GM19324 (cell line): Measurements from ENCODE around the gene FMNL3.
"Not testable (repeated sequence)": the region's sequence is repeated elsewhere in the genome, so short reads cannot be mapped to it uniquely, and the experiment has no call there.

Experiments
- ATAC-seq: cut with Tn5 transposase; IDR thresholded peaks from one replicate; pipeline ENCODE4 v1.9.1; 2021; ENCODE audit warnings: mild to moderate bottlenecking, moderate library complexity; ENCODE audit not compliant: unreplicated experiment, low FRiP score

Gene FMNL3

DNA sequence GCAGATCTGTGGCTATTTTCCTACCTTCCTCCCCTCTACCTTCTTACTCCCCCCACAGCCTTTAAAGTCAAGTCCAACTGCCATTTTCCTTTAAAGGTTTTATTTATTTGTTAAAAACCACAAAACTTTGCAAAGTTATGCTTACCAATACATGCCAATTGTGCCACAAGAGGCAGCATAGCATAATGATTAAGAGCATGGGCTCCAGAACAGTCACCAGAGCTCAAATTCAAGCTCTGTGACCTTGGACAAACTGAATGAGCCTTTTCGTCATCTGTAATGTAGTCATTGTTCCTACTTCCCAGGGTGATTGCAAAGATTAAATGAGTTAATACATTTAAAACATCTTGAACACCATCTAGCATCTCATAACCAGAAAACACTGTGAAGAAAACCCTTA lies 13.0 kb upstream of the FMNL3 start:
- ATAC-seq: no peak

DNA sequence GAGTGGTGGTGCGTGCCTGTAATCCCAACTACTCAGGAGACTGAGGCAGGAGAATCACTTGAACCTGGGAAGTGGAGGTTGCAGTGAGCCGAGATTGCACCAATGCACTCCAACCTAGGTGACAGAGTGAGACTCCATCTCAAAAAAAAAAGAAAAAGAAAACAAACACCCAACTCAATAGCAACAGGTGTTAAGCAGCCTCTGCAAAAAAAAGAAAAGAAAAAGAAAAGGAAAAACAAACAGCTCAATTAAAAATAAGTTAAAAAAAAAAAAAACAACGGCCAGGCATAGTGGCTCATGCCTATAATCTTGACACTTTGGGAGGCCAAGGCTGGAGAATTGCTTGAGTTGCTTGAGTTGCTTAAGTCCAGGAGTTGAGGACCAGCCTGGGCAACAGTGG lies 10.6 kb upstream of the FMNL3 start:
- not testable (repeated sequence) for ATAC-seq

DNA sequence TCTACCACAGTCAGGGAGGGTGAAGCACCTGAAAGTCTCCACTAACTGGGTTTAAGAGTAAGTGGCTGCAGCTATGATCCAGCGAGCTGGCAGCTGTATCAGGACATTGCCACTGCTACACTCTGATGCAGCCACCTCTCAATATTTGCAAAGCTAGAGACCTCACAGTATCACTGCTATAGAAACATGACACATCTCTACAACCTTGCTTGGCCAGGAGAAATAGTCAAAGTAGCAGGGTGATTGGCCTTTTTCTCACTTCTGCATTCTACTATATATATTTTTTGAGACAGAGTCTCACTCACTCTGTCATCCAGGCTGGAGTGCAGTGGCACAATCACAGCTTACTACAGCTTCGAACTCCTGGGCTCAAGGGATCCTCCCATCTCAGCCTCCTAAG lies 9.3 kb upstream of the FMNL3 start:
- ATAC-seq: peak; percentile 43

DNA sequence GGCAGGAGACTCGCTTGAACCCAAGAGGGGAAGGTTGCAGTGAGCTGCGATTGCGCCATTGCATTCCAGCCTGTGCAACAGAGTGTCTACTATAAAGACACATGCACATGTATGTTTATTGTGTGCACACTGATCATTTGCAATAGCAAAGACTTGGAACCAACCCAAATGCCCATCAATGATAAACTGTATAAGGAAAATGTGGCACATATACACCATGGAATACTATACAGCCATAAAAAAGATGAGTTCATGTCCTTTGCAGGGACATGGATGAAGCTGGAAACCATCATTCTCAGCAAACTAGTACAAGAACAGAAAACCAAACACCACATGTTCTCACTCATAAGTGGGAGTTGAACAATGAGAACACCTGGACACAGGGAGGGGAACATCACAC lies 6.7 kb upstream of the FMNL3 start:
- not testable (repeated sequence) for ATAC-seq

DNA sequence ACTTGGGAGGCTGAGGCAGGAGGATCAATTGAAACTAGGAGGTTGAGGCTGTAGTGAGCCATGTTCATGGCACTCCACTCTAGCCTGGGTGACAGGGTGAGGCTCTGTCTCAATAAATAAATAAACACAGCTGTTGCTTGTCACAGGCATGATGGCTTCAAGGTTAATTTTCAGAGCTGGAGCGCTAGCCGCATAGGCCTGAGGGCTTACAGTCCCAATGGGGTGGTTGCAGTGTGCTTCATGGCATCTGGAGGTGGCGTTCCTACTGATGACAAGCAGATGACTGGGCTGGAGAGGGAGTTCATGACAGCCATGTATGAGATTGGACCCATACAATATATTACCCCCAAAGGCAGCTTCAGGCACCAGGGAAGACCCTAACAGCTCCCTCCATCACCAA lies 1.6 kb upstream of the FMNL3 start:
- ATAC-seq: no peak

DNA sequence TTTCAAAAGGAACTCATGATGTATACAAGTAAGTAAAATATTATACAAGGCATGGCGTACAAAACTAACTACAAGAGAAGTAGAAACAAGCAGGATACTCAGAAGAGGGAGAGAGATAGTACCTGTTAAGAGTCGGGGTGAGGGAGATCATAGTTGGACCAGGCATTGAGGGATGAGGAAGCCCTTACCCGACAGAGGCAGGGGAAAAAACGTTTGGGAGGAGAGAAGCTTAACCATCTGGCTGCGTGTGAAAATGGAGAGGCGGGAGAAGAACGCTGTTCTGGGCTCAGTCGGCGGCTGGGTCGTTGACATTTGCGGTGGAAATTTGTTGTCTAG lies 575 bp upstream of the FMNL3 start:
- ATAC-seq: no peak

DNA sequence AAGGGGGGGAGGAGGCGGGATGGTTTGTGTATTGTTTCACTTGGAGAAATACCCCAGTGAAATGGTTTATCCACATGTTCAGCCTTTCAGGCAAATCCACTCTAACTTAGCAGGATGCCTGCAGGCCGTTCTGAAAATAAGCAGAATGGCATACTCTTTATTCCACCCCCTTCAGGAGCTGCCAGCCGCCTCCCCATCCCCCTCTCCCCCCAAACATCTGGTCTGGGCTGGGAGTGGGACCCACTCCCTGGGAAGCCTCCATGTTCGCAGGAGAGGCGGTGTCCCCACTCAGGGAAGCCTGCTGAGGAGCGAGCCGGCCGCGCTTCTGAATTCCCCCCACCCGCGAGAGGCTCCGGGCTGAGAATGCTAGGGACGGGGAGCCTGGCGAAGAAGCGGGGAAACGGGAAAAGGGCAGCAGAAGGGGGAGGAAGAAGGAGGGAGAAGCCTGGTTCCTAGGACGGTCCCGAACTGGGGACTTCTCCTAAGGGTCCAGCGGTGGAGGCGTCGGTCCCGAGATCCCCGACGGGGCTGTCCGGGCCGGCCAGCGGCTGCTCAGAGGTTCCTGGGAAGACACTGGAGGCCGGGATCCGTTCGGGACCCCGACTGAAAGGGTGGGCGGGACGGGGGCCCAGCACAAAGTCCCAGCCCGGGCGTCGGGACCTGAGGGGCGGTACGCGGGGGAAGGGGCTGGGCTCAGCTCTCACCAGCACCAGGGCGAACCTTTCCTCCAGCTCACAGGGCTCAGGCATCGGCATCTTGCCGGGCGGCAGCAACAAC lies 666 bp downstream of the FMNL3 start:
- ATAC-seq: peak; percentile 28

DNA sequence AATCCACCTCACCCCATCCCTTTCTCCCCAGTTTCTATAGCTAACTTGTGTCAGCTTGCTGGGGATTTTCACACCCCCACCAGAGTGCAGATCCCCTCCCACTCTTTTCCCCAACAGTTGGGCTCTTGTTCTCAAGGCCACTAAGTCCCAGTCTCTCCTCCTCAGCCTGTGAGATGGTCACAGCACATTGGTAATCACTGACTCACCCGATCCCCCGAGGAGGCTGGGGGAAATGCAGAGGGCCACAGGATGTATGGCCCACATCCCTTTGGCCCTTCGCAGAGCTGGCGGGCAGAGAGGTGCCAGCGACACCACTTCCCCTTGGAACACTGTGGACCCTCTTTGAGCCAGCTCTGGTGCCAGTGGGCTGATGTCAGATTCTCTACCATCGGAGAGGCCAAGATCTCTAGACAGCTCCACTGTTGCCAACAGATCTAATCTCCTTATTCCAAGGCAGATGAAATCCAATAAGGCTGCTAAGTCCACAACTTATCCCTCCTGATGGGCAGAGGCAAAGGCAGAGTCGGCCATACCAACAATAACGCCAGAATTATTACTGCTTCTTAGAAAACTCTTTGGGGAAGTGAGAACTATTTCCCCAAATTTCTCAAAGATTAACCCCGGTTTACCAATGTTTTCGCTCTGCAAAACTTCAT lies 1.6 kb downstream of the FMNL3 start:
- ATAC-seq: no peak

DNA sequence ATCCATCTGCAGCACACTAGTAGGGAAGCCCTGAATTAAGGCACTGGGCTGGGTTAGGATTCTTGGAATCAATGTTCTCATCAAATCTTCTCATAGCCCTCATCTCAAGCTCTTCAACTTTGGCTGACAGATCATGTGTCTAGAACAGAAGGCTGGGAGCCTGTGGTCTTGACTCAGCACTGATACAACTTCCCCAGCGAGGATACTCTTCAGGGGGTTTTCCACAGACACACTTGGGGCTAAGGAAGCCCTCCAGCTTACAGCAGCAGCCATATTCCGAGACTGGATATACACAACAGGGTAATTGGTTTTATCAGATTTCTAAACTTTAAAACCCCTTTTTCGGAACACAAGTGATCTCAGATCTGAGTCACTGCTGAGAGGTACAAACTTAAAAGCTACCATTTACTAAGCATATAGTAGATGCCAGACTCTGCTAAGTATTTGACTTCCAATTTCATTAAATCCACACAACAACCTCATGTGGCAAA lies 3.5 kb downstream of the FMNL3 start:
- ATAC-seq: no peak

DNA sequence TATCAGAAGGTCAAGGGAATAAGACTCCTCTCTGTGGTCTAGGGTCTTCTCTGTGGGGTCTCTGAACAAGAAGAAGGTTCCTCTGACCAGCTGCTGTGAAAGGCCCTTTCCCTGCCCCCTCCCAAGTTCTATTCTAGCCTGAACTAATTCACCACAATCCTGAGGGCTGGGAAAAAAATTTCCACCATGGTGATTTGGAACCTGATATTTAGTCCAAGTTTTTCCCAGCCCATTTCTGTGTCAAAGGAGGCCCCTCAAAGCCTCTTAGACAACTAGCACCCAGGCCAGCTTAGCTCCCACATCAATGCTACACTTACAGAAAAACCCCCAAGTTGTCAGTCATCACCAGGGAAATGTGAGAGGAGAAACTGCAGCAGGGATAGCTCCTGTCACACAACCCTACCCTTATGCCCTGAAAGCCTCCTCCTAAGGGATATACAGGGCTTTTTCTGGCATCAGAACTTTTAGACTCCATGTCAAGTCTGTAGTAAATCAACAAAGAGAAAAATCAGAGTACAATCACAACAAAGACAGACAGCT lies 4.5 kb downstream of the FMNL3 start:
- no peak for ATAC-seq

DNA sequence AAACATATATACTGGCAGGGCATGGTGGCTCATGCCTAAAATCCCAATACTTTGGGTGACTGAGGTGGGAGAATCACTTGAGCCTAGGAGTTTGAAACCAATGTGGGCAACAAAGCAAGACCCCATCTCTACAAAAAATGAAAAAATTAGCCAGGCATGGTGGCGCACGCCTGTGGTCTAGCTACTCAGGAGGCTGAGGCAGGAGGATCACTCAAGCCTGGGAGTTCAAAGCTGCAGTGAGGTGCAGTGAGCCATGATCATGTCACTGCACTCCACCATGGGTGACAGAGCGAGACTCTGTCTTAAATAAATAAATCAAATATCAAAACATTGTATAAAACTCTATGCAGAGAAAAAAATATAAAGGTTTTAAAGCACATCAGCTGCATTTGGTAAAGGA lies 5.2 kb downstream of the FMNL3 start:
- ATAC-seq: no peak

DNA sequence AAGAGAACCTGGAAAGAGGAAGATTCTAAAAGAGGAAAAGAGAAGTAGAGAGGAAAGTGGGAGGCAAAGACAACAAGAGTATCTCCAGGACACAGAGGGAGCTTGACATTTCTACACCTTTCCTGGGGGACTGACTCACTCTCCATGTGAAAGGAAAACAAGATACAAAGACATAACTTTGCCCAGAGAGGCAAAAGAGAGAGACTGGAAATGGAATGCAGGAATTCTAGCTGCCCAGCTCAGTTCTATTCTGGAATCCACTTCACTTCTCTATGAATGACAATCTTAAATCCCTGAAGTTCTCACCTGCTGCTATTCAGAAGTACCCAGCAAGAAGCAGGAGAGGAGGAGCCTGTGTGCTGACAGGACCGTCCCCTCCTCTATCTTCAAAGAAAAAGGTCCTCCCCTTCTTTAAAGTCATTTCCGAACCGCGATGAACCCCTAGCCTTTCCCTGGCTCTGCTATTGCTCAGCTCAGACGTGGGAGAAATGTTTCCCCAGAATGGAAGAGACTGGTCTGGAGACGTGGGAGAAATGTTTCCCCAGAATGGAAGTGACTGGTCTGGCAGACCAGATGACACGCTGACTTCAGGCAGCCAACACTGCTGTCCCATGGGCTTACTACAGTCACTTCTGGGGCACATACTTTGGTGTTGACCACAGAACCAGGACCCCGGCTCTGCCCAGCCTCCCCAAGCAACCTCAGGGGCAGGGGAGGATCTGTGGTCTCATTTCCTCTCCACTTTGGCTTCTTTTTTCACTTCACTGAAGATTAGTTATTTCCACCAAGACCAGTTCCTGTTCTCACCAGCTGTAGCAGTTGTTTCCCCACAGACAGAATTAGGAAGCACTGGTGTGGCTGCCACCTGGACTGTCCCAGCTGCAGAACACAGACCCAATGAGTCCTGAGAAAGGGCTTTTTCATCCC lies 8.3 kb downstream of the FMNL3 start:
- peak; percentile 68 for ATAC-seq

DNA sequence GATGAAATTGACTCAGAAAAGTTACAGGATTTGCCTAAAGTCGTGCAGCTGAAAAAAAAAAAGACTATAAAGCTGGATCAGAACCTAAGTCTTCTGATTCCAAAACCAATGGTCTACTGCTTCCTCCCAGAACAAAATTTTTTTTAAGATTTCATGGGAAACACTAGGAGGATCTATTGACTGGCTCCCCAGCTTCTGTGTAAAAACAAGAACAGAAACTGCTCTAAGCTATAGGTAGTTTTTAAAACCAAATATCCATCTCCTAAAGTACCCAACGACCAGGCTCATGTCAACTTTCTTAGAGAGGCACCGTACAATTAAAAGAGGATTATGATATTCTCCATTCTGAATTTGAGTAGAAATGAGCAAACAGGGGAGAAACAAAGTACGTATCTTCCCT lies 9.4 kb downstream of the FMNL3 start:
- ATAC-seq: no peak

DNA sequence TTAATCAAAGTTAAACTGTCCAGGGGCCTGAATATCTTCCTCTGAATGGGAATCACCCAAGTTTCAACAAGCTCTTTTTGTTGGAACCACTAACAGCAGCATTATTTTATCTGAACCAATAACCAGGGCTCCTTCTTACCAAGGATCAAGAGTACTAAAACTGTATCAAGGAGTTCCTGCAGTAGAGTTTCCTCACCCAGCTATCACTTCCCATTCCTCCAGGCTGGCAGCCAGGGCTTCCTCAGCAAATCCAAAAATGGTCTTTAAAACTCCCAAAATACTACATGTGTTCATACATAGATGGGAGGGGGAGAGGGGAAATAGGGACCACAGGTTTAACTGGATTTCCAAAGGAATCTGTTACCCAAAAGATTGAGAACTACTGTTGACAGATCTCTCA lies 10.5 kb downstream of the FMNL3 start:
- ATAC-seq: no peak

DNA sequence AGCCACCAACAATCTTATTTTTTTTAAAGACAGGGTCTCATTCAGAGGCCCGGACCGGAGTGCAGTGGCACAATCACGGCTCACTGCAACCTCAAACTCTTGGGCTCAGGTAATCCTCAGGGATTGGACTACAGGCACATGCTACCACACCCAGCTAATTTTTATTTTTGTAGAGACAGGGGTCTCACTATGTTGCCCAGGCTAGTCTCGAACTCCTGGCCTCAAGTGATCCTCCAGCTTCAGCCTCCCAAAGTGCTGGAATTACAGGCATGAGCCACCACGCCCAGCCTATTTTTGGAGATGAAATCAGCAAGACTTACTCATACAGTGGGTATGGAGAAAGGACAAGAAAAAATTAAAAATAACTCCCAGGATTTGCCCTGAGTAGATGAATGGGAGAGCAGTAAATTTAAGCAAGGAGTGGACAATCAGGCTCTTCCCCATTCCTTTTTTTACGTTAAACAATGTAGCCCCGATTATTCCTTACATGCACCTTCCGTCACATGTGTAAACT lies 13.2 kb downstream of the FMNL3 start:
- no peak for ATAC-seq

DNA sequence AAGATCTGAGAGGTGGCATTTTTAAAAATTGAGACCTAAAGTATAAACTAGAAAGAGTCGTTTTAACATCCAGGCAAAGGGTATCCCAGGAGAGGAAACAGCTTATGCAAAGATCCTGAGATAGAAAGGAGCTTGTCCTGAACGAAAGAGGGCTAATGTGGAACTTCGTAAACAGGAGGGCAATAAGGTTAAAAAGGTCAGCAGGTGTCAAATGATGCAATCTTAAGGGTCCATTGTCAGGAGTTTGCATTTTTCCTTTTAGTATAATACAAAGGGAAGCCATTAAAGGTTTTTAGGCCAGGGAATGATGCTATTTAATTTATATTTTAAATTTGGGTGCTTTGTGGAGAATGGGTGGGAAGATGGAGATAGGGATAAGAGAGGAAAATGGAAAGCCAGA lies 14.4 kb downstream of the FMNL3 start:
- no peak for ATAC-seq

DNA sequence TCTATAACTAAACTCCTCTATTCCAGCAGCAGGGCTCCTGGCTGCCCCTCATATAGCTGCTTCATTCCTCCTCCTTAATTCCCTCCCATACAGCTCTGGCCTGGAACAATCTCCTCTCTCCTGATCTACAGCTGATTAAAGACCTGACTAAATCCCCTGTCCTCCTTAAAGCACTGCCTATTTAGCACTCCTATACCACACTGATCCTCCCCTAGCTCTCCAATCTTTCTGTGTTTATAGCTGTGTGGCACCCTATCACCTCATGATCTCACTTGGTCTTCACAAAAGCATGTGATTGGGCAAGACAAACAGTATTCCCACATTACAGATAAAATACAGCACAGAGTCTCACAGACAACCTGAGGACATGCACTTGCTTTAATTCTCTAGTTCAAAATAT lies 17.4 kb downstream of the FMNL3 start:
- ATAC-seq: no peak

DNA sequence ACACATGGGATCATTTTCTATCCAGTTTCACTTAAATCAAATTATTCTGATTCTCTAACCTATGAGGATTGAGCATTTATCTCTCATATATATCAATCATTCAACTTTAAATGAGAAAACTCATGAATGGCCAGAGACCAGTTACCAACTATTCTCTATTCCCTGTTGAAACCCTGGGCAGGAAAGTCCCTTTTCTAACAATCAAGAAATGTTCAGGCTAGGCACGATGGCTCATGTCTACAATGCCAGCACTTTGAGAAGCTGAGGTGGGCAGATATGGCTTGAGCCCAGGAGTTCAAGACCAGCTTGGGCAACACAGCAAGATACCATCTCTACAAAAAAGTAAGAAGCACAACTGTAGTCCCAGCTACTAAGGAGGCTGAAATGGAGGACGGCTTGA lies 18.0 kb downstream of the FMNL3 start:
- no peak for ATAC-seq

DNA sequence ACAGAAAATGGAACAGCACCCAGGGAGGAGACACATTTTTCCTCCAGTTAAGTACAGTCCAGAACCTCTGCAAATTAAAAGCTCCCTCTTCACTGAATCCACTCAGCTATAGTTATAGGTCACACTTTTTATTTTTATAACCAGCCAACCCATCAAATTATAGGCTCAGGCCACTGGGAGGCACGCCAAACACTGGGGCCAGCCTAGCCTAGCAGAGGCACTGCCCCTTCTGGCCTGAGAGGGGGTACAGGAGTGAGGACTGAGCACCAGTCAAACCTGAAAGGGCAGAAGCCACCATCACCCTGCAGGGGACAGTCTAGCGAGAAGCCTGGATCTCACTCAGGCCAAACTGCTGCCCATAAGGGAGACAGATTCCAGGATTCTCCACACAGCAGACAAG lies 19.3 kb downstream of the FMNL3 start:
- ATAC-seq: no peak

DNA sequence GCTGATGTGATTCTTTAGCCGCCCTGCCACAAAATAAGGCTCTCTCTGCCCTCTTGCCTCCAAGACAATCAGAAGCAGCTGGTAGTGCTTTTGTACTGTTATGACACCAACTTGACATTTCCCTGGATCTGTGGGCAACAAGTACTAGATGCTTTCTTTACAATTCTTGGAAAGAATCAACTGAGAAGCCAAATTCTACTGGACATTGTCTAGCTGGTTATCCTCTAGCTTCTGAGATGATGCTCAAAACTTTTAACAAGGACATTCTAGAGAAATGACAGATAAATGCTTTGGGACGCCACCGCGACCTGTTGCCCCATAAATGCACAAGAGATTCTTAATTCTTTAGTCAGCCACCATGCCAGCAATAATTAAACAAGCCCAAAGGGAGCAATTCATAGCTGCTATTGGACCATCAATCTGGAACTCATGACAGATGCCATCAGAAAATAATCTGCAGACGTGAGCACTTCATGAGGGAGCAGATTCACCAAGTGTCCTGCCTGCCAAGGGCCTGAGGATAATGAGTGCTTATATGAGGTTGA lies 22.8 kb downstream of the FMNL3 start:
- ATAC-seq: no peak
